OCI-LY3 (cell line): Measurements from ENCODE around the gene CDH15.

Source experiments
- H2AFZ ChIP-seq: fragments of 200-600, 300-600 bp; shearing (Covaris generic); 2 replicates; pipeline ENCODE4 v1.6.0; 2014; ENCODE audit warnings: antibody characterized with exemption, low read depth, low read length
- H3K27ac ChIP-seq: fragments of 200-600, 300-600 bp; sonication (generic); 2 replicates; pipeline ENCODE4 v1.5.1; 2014; ENCODE audit warnings: mild to moderate bottlenecking, low read length, moderate library complexity, mixed read lengths
- H3K27me3 ChIP-seq: fragments of 200-600, 300-600 bp; sonication (generic); 2 replicates; pipeline ENCODE4 v1.6.1; 2014; ENCODE audit warnings: low read depth, low read length, mixed read lengths
- H3K36me3 ChIP-seq: fragments of 200-600, 300-600 bp; sonication (generic); replicated peaks from 2 replicates; pipeline ENCODE3; 2014; ENCODE audit warnings: low read depth, low read length, mixed read lengths
- H3K4me1 ChIP-seq: fragments of 300-600, 200-600 bp; sonication (generic); 2 replicates; pipeline ENCODE4 v1.6.1; 2014; ENCODE audit warnings: low read length, mixed read lengths
- H3K4me2 ChIP-seq: fragments of 200-600, 300-600 bp; sonication (generic); 2 replicates; pipeline ENCODE4 v1.6.1; 2014; ENCODE audit warnings: low read length, mixed read lengths
- H3K4me3 ChIP-seq: fragments of 300-600, 200-600 bp; sonication (generic); 2 replicates; pipeline ENCODE4 v1.5.1; 2014; ENCODE audit warnings: antibody characterized with exemption, mild to moderate bottlenecking, low read length, moderate library complexity
- H3K79me2 ChIP-seq: fragments of 300-600, 200-600 bp; shearing (Covaris generic); 2 replicates; pipeline ENCODE4 v1.6.1; 2014; ENCODE audit warnings: mild to moderate bottlenecking, low read length, mixed read lengths
- H3K9ac ChIP-seq: fragments of 300-600, 200-600 bp; shearing (Covaris generic); 2 replicates; pipeline ENCODE4 v1.6.0; 2014; ENCODE audit warnings: mild to moderate bottlenecking, low read length, moderate library complexity
- H3K9me3 ChIP-seq: fragments of 200-600, 300-600 bp; shearing (Covaris generic); 2 replicates; pipeline ENCODE4 v1.6.1; 2014; ENCODE audit warnings: low read length, mixed read lengths; ENCODE audit not compliant: insufficient read depth
- H4K20me1 ChIP-seq: fragments of 200-600, 300-600 bp; sonication (generic); 2 replicates; pipeline ENCODE4 v1.6.1; 2016; ENCODE audit warnings: low read length, mixed read lengths; ENCODE audit not compliant: insufficient read depth
- EZH2phosphoT487 ChIP-seq: fragments of 200-600 bp; shearing (Covaris generic); IDR thresholded peaks from 2 replicates; pipeline ENCODE4 v1.6.1; 2018; ENCODE audit warnings: antibody characterized with exemption, mixed run types, low read depth
- TF ChIP-seq, protein P1 (sequence below): fragments of 200-600, 300-600 bp; sonication (generic); IDR thresholded peaks from 2 replicates; pipeline ENCODE4 v1.5.1; 2014; ENCODE audit warnings: antibody characterized with exemption, low read length, low read depth

CDH15 gene

DNA sequence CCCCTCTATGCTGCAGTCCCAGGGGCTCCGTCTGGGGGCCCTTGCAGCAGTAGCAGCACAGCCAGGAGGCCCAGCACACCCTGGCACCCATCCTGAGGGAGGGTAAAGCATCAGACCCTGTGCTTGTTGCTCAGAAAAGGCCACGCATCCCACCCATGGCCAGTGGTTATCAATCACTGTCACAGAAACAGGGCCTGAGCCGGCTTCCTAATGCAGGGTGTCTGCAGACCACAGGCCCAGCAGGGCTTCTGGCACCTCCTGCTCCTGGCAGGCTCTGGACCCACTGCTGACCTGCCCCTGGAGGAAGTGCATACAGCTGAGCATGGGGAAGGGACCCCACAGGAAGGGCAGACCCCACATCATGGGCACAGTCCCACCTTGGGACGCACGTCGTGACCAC is 26.9 kb upstream of the CDH15 start:
- Histone ChIP-seq H2AFZ (no peak overlapping the region), H3K4me3 (no peak overlapping the region), H3K4me1 (no peaks in the 10 kb centered on the region), H4K20me1 (no peaks in the 10 kb centered on the region), H3K79me2 (no peaks in the 10 kb centered on the region), H3K9me3 (peaks cover 8% of the 10 kb centered on the region; the same call in 1 of the 2 replicates), H3K27ac (no peak overlapping the region), H3K4me2 (no peak overlapping the region), H3K27me3 (no peaks in the 10 kb centered on the region), H3K36me3 (peaks cover 64% of the 10 kb centered on the region), H3K9ac (no peak overlapping the region)
- TF ChIP-seq EZH2phosphoT487, result no peak
- TF ChIP-seq, protein P1, sequence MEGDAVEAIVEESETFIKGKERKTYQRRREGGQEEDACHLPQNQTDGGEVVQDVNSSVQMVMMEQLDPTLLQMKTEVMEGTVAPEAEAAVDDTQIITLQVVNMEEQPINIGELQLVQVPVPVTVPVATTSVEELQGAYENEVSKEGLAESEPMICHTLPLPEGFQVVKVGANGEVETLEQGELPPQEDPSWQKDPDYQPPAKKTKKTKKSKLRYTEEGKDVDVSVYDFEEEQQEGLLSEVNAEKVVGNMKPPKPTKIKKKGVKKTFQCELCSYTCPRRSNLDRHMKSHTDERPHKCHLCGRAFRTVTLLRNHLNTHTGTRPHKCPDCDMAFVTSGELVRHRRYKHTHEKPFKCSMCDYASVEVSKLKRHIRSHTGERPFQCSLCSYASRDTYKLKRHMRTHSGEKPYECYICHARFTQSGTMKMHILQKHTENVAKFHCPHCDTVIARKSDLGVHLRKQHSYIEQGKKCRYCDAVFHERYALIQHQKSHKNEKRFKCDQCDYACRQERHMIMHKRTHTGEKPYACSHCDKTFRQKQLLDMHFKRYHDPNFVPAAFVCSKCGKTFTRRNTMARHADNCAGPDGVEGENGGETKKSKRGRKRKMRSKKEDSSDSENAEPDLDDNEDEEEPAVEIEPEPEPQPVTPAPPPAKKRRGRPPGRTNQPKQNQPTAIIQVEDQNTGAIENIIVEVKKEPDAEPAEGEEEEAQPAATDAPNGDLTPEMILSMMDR, result no peak

DNA sequence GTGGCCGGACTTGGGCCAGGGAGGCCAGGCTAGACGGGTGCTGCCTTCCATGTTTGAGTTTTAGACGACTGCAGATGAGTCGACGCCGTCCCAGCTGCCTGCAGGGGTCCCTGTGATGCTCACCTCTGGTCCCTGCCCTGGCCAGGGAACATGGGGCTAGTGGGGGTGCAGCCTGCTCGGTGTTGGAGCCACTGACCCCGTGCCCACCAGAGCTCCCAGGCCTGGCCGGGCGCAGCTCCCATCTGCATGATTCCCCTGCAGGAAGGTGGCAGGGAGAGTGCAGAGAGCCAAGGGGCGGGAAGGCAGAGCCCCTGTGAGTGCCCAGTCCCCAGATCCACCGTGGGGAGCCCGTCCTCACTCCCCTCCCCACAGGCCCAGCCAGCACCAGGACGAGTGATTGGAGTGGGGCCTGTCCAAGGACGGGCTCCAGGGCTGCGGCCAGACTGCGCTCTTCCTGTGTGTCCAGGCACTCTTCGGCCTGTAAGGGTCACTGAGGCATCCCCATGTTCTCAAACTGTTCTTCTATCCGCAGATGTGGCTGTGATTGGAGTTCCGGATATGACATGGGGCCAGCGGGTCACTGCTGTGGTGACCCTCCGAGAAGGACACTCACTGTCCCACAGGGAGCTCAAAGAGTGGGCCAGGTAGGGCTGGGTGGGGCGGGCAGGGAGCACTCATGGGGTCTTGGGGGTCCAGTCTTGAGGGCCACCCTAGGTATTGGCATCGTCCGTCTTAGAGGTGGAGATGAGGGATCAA is 26.0 kb upstream of the CDH15 start:
- Histone ChIP-seq H3K4me3 (no peak overlapping the region), H2AFZ (no peak overlapping the region), H3K36me3 (peaks cover 67% of the 10 kb centered on the region), H3K4me2 (no peak overlapping the region), H3K79me2 (no peaks in the 10 kb centered on the region), H3K27ac (no peak overlapping the region), H3K9ac (no peak overlapping the region), H3K27me3 (no peaks in the 10 kb centered on the region), H4K20me1 (no peaks in the 10 kb centered on the region), H3K4me1 (no peaks in the 10 kb centered on the region), H3K9me3 (peaks cover 8% of the 10 kb centered on the region; the same call in 1 of the 2 replicates)
- TF ChIP-seq EZH2phosphoT487, result no peak
- TF ChIP-seq, protein P1, result no peak

DNA sequence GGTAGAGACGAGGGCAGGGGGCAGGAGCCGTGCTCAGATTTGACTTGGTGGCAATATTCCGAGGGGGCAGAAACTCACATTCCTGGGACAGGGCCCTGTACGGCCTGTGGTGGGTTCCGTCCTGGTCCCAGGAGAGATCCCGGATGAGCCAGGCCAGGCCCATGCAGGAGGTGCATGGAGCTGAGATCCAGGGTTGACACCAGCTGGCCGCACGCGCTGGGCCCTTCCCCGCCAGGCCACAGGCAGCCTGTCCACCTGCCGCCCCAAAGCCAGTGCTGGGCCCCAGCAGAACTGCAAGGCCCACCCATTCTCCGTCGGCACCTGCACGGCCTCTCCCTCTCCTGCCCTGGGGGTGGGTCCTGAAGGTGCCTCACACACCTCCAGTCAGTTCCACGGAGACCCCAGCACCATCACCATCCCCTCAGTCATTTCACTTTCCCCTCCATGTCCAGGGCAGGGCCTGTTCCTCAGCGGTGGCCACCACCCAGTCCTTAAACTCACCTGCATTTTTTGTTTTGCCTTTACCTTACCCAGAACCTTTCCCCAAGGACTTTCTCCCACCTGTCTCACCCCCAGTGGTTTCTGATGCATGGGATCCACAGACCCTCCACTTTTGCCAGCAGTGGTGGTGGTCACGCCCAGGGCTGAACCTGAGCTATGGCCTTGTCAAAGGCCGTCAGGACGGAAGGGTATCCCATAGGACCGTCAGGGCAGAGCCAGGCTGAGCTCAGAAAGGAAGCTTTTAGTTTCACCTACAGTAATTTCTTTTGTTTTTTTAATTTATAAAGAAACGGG is 25.1 kb upstream of the CDH15 start:
- H3K9me3 ChIP-seq, result peaks cover 8% of the 10 kb centered on the region; the same call in 1 of the 2 replicates
- H3K4me1 ChIP-seq, result no peaks in the 10 kb centered on the region
- H3K27me3 ChIP-seq, result no peaks in the 10 kb centered on the region
- no peak overlapping the region for H3K9ac ChIP-seq
- no peak overlapping the region for H2AFZ ChIP-seq
- no peak overlapping the region for H3K4me2 ChIP-seq
- no peaks in the 10 kb centered on the region for H3K79me2 ChIP-seq
- no peak overlapping the region for H3K4me3 ChIP-seq
- TF ChIP-seq, protein P1, result no peak
- no peak for TF ChIP-seq EZH2phosphoT487
- H3K27ac ChIP-seq, result no peak overlapping the region
- H4K20me1 ChIP-seq, result no peaks in the 10 kb centered on the region
- peaks cover 66% of the 10 kb centered on the region for H3K36me3 ChIP-seq
